ENCODE data around the gene GSG1L. TPM values are rescaled to one million over a fixed set of nuclear protein-coding genes. Genes with fewer than 3 reads are reported as not detected.

GSG1L gene
- total and polyA plus RNA-seq, 4 donors = 0.14 to 1.3 (median 0.24) TPM

DNA sequence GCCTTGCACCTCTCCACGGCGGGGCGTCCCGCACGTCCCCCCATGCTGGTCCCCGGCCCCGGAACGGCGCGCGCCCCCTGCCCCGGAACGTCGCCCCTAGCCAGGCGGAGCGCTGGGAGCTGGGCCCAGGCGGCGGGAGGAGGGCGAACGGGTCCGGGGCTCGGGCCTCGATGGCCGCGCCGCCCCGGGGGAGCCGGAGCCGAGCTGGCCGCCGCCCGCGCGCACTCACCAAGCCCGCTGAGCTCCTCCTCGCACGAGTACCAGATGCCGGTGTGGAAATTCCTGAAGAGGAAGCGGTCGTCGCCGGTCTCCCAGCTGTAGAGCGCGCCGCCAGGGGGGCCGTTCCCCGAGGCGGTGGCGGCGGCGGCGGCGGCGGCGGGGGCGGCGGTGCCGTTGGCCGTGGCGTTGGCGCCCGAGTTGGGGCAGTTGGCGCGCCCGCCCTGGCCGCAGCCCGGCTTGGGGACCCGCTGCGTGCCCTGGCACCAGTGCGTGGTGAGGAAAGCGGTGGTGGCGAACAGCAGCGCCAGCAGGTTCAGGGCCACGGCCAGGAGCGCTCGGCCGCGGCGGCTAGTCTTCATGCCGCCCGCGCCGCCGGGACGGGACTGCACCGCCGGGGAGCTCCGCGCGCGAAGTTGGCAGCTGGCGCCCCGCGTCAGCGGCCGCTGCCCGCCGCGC, 530 bp downstream of the GSG1L start:
- H3K4me1 ChIP-seq (ENCODE audit: control insufficient read depth in 5 of 5, insufficient read depth in 5 of 5, low read length in 5 of 5) = peaks cover 0 to 16% (median 0%) of the 10 kb centered on the region in 5 donors
- no peak overlapping the region for H3K4me3 ChIP-seq
- no peak overlapping the region for H3K27ac ChIP-seq (ENCODE audit: low read depth in 1 of 2, low read length in 1 of 2)
- peaks cover 19 to 55% (median 23%) of the 10 kb centered on the region in 3 donors for H3K27me3 ChIP-seq (ENCODE audit: control insufficient read depth in 3 of 3, insufficient read depth in 3 of 3, low read length in 2 of 3)
- no peak for ATAC-seq (ENCODE audit: insufficient read depth, low FRiP score)
- WGBS, 2 donors = 0 to 2% methylated on average over 56 to 99 of the region's 99 CpGs
- H3K36me3 ChIP-seq (ENCODE audit: control insufficient read depth in 4 of 4, insufficient read depth in 4 of 4, low read length in 4 of 4) = no peaks in the 10 kb centered on the region
- H3K9me3 ChIP-seq (ENCODE audit: control insufficient read depth in 4 of 4, insufficient read depth in 3 of 4, low read length in 3 of 4) = no peaks in the 10 kb centered on the region
- H3K9ac ChIP-seq (ENCODE audit: insufficient read depth in 1 of 2, low read length in 2 of 2) = no peak overlapping the region
- TF ChIP-seq, protein P1, sequence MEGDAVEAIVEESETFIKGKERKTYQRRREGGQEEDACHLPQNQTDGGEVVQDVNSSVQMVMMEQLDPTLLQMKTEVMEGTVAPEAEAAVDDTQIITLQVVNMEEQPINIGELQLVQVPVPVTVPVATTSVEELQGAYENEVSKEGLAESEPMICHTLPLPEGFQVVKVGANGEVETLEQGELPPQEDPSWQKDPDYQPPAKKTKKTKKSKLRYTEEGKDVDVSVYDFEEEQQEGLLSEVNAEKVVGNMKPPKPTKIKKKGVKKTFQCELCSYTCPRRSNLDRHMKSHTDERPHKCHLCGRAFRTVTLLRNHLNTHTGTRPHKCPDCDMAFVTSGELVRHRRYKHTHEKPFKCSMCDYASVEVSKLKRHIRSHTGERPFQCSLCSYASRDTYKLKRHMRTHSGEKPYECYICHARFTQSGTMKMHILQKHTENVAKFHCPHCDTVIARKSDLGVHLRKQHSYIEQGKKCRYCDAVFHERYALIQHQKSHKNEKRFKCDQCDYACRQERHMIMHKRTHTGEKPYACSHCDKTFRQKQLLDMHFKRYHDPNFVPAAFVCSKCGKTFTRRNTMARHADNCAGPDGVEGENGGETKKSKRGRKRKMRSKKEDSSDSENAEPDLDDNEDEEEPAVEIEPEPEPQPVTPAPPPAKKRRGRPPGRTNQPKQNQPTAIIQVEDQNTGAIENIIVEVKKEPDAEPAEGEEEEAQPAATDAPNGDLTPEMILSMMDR (IDR thresholded peaks at IDR 0.05; ENCODE audit: control extremely low read depth, extremely low read depth) = no peak
- DNase-seq = peak in 2 of 3 donors; percentile 44

GRCh38 chr16:28062261-28062846, 1.2 kb downstream of the GSG1L start:
- H3K36me3 ChIP-seq (ENCODE audit: control insufficient read depth in 4 of 4, insufficient read depth in 4 of 4, low read length in 4 of 4) = no peaks in the 10 kb centered on the region
- no peak overlapping the region for H3K9ac ChIP-seq (ENCODE audit: insufficient read depth in 1 of 2, low read length in 2 of 2)
- no peak overlapping the region for H3K27ac ChIP-seq (ENCODE audit: low read depth in 1 of 2, low read length in 1 of 2)
- no peak for ATAC-seq (ENCODE audit: insufficient read depth, low FRiP score)
- DNase-seq = no peak
- TF ChIP-seq, protein P1 (IDR thresholded peaks at IDR 0.05; ENCODE audit: control extremely low read depth, extremely low read depth) = no peak
- peaks cover 19 to 55% (median 23%) of the 10 kb centered on the region in 3 donors for H3K27me3 ChIP-seq (ENCODE audit: control insufficient read depth in 3 of 3, insufficient read depth in 3 of 3, low read length in 2 of 3)
- H3K9me3 ChIP-seq (ENCODE audit: control insufficient read depth in 4 of 4, insufficient read depth in 3 of 4, low read length in 3 of 4) = no peaks in the 10 kb centered on the region
- H3K4me1 ChIP-seq (ENCODE audit: control insufficient read depth in 5 of 5, insufficient read depth in 5 of 5, low read length in 5 of 5) = peaks cover 0 to 16% (median 0%) of the 10 kb centered on the region in 5 donors
- WGBS, 2 donors = 9 to 12% methylated on average over 27 to 38 of the region's 39 CpGs
- H3K4me3 ChIP-seq = no peak overlapping the region

- Histone ChIP-seq H3K36me3 (ENCODE audit: control insufficient read depth in 4 of 4, insufficient read depth in 4 of 4, low read length in 4 of 4) (no peaks in the 10 kb centered on the region), H3K9ac (ENCODE audit: insufficient read depth in 1 of 2, low read length in 2 of 2) (no peak overlapping the region), H3K27ac (ENCODE audit: low read depth in 1 of 2, low read length in 1 of 2) (no peak overlapping the region), H3K9me3 (ENCODE audit: control insufficient read depth in 4 of 4, insufficient read depth in 3 of 4, low read length in 3 of 4) (no peaks in the 10 kb centered on the region), H3K4me3 (no peak overlapping the region), H3K27me3 (ENCODE audit: control insufficient read depth in 3 of 3, insufficient read depth in 3 of 3, low read length in 2 of 3) (peaks cover 19 to 55% (median 23%) of the 10 kb centered on the region in 3 donors), H3K4me1 (ENCODE audit: control insufficient read depth in 5 of 5, insufficient read depth in 5 of 5, low read length in 5 of 5) (peaks cover 0 to 16% (median 0%) of the 10 kb centered on the region in 5 donors)
- 73 to 82% methylated on average over 10 of the region's 10 CpGs for WGBS, 2 donors
- TF ChIP-seq, protein P1 (IDR thresholded peaks at IDR 0.05; ENCODE audit: control extremely low read depth, extremely low read depth) = no peak
- DNase-seq (no peak), ATAC-seq (ENCODE audit: insufficient read depth, low FRiP score) (no peak)
Measured at GRCh38 chr16:28061352-28062101, 2.0 kb downstream of the GSG1L start.
